Astrocyte of the hippocampus (primary cell): ENCODE data around the gene TLX1.
"Not testable (repeated sequence)": the region's sequence is repeated elsewhere in the genome, so short reads cannot be mapped to it uniquely, and the experiment has no call there.

ENCODE experiments used
- DNase-seq: peaks from one replicate; pipeline ENCODE4 v3.0.0; 2011; ENCODE audit warnings: low read depth, low spot score

Gene TLX1

DNA sequence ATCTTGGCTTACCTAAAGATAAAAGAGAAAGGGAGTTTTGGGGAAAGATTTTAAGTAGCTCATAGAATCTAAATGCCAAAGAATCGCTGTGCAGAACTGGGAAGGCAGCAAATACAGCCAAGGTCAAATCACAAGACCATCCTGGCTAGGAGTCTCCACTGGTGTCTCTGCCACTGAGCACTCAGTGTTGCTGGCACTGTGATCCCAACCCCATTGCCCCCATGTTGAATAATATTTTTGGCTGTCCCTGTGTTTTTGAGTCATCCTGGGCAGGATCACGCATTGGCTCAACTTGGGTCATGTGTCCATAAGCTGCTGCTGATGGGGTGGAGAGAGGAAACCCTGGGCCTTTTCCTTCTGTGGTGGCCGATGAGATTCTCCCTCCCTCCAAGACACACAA is 21.2 kb downstream of the TLX1 start:
- no peak for DNase-seq

- not testable (repeated sequence) for DNase-seq
These were observed 23.4 kb downstream of the TLX1 start for GRCh38 chr10:101154506-101154905.

- no peak for DNase-seq
These were observed 24.8 kb downstream of the TLX1 start for GRCh38 chr10:101155896-101156295.

DNA sequence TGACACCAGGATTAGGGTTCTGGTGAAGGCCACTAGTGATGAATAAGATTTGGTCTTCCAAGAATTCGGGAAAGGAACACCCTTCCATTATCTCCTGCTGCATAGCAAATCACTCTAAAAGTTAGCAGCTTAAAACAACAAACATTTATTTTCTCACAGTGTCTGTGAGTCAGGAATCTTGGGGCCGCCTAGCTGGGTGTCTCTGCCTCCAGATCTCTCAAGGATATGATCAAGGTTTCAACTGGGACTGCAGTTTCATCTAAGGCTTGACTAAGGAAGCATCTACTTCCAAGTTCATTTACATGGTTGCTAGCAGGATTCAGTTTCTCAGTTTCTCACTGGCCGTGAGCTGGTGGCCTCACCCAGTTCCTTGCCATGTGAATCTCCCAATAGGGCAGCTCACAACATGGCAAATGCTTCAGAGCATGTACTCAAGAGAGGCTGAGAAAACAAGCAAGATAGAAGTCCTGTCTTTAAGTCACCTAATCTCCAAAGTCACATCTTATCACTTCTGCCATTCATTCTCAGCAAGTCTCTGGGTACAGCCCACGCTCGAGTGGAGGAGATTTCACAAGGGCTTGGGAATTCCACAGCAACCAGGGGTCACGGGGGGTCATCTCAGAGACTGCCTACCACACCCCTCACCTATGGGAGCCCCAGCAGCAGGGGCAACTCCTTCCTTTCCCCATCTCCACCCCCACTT is 26.8 kb downstream of the TLX1 start:
- DNase-seq = no peak

DNA sequence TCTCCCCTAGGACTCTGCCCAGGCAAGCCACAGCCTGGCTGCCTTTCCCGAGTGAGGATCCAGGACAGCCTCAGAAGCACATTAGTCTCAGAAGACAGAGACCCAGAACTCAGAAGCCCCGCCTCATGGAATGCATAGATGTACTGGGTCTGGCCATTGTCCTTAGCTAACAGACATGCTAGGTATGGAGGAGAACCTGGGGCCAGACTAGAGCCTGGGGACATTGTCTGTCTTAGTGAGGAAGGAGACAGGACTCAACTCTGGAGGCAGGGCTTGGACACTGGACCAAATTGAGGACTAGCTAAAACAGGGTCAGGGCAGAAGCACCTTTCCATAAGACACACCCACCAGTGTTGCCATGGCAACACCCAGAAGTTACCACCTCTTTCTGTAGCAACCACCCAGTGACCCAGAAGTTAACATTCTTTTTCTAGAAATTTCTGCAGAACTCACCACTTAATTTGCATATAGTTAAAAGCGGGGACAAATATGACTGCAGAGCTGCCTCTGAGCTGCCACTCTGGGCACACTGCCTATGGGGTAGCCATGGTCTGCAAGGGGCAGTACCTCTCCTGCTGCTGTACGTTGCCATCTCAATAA is 27.5 kb downstream of the TLX1 start:
- no peak for DNase-seq

GRCh38 chr10:101161494-101162299 is 30.6 kb downstream of the TLX1 start:
- DNase-seq = peak; percentile 89

- DNase-seq = no peak
These were observed 31.6 kb downstream of the TLX1 start for GRCh38 chr10:101162677-101163076.

DNA sequence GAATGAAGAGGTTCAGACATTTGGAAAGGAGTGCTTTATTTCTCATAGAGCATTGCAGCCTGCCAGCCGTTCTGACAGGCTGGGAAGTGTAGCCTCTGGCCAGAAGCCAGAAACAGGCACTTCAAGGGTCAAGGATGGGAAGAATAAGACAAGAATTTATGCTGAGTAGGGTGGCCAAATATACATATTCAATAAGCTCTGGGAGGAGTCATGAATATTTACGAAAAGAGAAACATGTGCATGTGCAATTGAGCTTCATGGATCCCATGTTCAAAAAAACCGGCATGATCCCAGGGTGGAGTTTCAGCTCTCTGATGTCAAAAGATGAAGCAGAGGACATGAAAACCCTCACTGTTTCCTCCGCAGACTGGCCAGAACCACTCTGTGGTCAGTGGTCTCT is 32.9 kb downstream of the TLX1 start:
- no peak for DNase-seq

DNA sequence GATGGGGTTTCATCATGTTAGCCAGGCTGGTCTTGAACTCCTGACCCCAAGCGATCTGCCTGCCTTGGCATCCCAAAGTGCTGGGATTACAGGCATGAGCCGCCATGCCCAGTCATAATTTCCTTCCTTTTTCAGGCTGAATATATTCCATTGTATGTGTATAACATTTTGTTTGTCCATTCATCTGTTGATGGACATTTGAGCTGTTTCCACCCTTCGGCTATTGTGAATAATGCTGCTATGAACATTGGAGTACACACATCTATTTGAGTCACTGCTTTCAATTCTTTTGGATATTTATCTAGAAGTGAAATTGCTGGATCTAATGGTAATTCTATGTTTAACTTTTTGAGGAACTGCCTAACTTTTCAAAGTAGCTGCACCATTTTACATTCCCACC is 34.6 kb downstream of the TLX1 start:
- DNase-seq = no peak

GRCh38 chr10:101166430-101166829 is 35.3 kb downstream of the TLX1 start:
- DNase-seq = no peak

GRCh38 chr10:101172741-101173140 is 41.6 kb downstream of the TLX1 start:
- no peak for DNase-seq

- DNase-seq = no peak
These were observed 43.2 kb downstream of the TLX1 start for GRCh38 chr10:101174319-101174718.

- DNase-seq = no peak
These were observed 45.5 kb downstream of the TLX1 start for GRCh38 chr10:101176577-101176976.

GRCh38 chr10:101182936-101183335 is 51.8 kb downstream of the TLX1 start:
- DNase-seq = no peak

DNA sequence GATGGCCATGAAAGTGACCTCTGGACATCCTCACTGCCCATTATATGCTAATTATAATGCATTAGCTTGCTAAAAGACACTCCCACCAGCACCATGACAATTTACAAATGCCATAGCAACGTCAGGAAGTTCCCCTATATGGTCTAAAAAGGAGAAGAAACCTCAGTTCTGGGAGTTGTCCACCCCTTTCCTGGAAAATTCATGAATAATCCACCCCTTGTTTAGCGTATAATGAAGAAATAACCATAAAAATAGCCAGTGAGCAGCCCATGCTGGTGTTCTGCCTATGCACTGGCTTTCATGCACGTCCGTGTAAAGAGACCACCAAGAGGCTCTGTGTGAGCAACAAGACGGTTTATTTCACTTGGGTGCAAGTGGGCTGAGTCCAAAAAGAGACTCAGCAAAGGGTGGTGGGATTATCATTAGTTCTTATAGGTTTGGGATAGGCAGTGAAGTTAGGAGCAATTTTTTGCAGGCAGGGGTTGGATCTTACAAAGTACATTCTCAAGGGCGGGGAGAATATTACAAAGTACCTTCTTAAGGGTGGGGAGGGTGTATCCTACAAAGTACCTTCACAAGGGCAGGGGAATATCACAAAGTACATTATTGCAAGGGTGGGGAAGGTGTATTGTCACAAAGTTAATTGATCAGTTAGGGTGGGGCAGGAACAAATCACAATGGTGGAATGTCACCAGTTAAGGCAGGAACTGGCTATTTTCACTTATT is 52.5 kb downstream of the TLX1 start:
- DNase-seq = no peak
